GM12878 (cell line): ENCODE measurements around the gene THNSL1. TPM values are rescaled to one million over a fixed set of nuclear protein-coding genes. Genes with fewer than 3 reads are reported as not detected.

Experiments used
- ATAC-seq: fragments of 200-7000 bp; cut with Tn5 transposase; 3 replicates; pipeline ENCODE4 v1.9.1; 2020; ENCODE audit warnings: mild to moderate bottlenecking, moderate library complexity
- BruUV-seq: library from RNA; stranded (reverse); fragments of 400-500 nt; replicated peaks from 2 replicates; lab custom pipeline; 2021; lab: Mats Ljungman, UMichigan
- CTCF ChIA-PET: fragments of 300-600 bp; sonication (Branson Sonifier 250); formaldehyde crosslinking; extraction: SDS; loops from one replicate; lab custom pipeline; 2021; ENCODE audit warnings: inconsistent platforms; lab: Yijun Ruan, JAX
- POLR2A ChIA-PET: fragments of 350-600 bp; formaldehyde crosslinking; extraction: SDS; loops from one replicate; lab custom pipeline; 2021; ENCODE audit warnings: inconsistent platforms; lab: Charles Lee
- RAD21 ChIA-PET: fragments of 300-600 bp; sonication (Branson Sonifier 250); formaldehyde crosslinking; loops from one replicate; lab custom pipeline; 2023; ENCODE audit warnings: antibody characterized with exemption; ENCODE audit not compliant: unreplicated experiment; lab: Charles Lee
- SMC1A ChIA-PET: fragments of 300-600 bp; sonication (Branson Sonifier 250); formaldehyde crosslinking; loops from one replicate; lab custom pipeline; 2023; ENCODE audit not compliant: unreplicated experiment, uncharacterized antibody; lab: Charles Lee
- DNase-seq: peaks from one replicate; pipeline ENCODE4 v3.0.0-alpha.2; 2011; ENCODE audit warnings: low read depth, low spot score
- FAIRE-seq: peaks from 3 replicates; lab custom pipeline; 2011; peaks lifted over from hg19 to GRCh38; lab: Jason Lieb, UNC
- H2AFZ ChIP-seq: 2 replicates; pipeline ENCODE4 v1.6.0; 2011; ENCODE audit warnings: low read depth, low read length, control low read depth; ENCODE audit not compliant: control insufficient read depth
- H3K27ac ChIP-seq: 2 replicates; pipeline ENCODE4 v1.5.1; 2011; ENCODE audit warnings: control low read depth; ENCODE audit not compliant: control insufficient read depth, insufficient read depth
- H3K27me3 ChIP-seq, 2 experiments: replicated peaks in 1 of 2; 2 replicates each; pipeline versions ENCODE4 v1.6.0 to v1.6.1; 2011; ENCODE audit warnings: low read length in 1 of 2; ENCODE audit not compliant: control insufficient read depth in 2 of 2, insufficient read depth in 2 of 2
- H3K36me3 ChIP-seq, 2 experiments: 2 replicates each; pipeline ENCODE4 v1.5.1; 2011; ENCODE audit warnings: low read length in 1 of 2; ENCODE audit not compliant: control insufficient read depth in 2 of 2, insufficient read depth in 2 of 2
- H3K4me1 ChIP-seq: 2 replicates; pipeline ENCODE4 v1.6.1; 2011; ENCODE audit warnings: mild to moderate bottlenecking, low read length, moderate library complexity, mixed read lengths; ENCODE audit not compliant: control insufficient read depth, insufficient read depth
- H3K4me2 ChIP-seq: 2 replicates; pipeline ENCODE4 v1.6.0; 2011; ENCODE audit warnings: control low read depth; ENCODE audit not compliant: control insufficient read depth, insufficient read depth
- H3K4me3 ChIP-seq: fragments of 200-600 bp; sonication (generic); 2 replicates; pipeline ENCODE4 v1.5.1; 2016
- H3K79me2 ChIP-seq: 2 replicates; pipeline ENCODE4 v1.6.0; 2011; ENCODE audit warnings: low read length; ENCODE audit not compliant: control insufficient read depth, insufficient read depth
- H3K9ac ChIP-seq: 2 replicates; pipeline ENCODE4 v1.8.0; 2011; ENCODE audit warnings: low read length, control low read depth, mixed read lengths; ENCODE audit not compliant: control insufficient read depth, insufficient read depth
- H3K9me3 ChIP-seq: replicated peaks from 3 replicates; pipeline ENCODE4 v1.5.1; 2011; ENCODE audit warnings: mild to moderate bottlenecking, low read length; ENCODE audit not compliant: control insufficient read depth, insufficient read depth
- H4K20me1 ChIP-seq: 2 replicates; pipeline ENCODE4 v1.6.0; 2011; ENCODE audit not compliant: control insufficient read depth, insufficient read depth
- IKZF1 ChIP-seq: fragments of 450-650 bp; conservative IDR thresholded peaks from 2 replicates; pipeline ENCODE4 v1.6.1; 2017; ENCODE audit warnings: antibody characterized with exemption, mild to moderate bottlenecking
- NFXL1 ChIP-seq: fragments of 450-650 bp; IDR thresholded peaks from 2 replicates; pipeline ENCODE4 v1.6.1; 2017; ENCODE audit warnings: antibody characterized with exemption, mild to moderate bottlenecking, borderline replicate concordance
- SPI1 ChIP-seq: IDR thresholded peaks from 2 replicates; pipeline ENCODE4 v1.6.1; 2011; ENCODE audit warnings: low read depth, mild to moderate bottlenecking, low read length, moderate library complexity, borderline replicate concordance; ENCODE audit not compliant: insufficient read depth
- WGBS: methylation state at CpG from one replicate; pipeline ENCODE4 v1.1.6; 2016; ENCODE audit warnings: low lambda C conversion rate; ENCODE audit not compliant: insufficient replicate concordance, insufficient coverage; ENCODE audit errors: missing lambda C conversion rate; 5-methylcytosine and 5-hydroxymethylcytosine counted together
- in situ Hi-C: fragments of 300-500 bp; cut with MboI; formaldehyde crosslinking; loops from 9 replicates; pipeline ENCODE4 v1.14.3; 2018; ENCODE audit warnings: mixed read lengths
- intact Hi-C: fragments of 100-400 bp; cut with micrococcal nuclease; formaldehyde crosslinking; loops from one replicate; pipeline ENCODE4 v1.14.2; 2022; ENCODE audit not compliant: unreplicated experiment
- polyA plus RNA-seq, 11 experiments: library from polyadenylated mRNA; depleted of rRNA in 4 of 11; unstranded in 6 of 11; stranded (reverse) in 5 of 11; fragments of >200 nt; fragmentation: Nextera tagmentation in 4 of 11; fragmentation: Illumina TruSeq in 1 of 11; extraction: Ambion mirVana in 4 of 11; extraction: Trizol in 1 of 11; gene quantifications; 1 replicate in 1 of 11; 2 replicates in 10 of 11; pipeline versions ENCODE4 v1.2.1 to v1.2.3, GENCODE V29; 2011 to 2016; ENCODE audit warnings: inconsistent platforms in 2 of 11, missing spikeins in 2 of 11, low read depth in 1 of 11
- total RNA-seq, 4 experiments: library from RNA; depleted of rRNA in 3 of 4; stranded (reverse); fragments of >200 nt in 3 of 4; fragmentation: Illumina TruSeq in 1 of 4; extraction: Trizol in 1 of 4; gene quantifications; 2 replicates each; pipeline versions ENCODE4 v1.2.1 to v1.2.3, GENCODE V29; 2013 to 2021
- TF ChIP-seq, protein P1 (sequence below): fragments of 450-650 bp; IDR thresholded peaks from 2 replicates; pipeline ENCODE4 v1.6.1; 2016; ENCODE audit warnings: mild to moderate bottlenecking

THNSL1 gene
- total and polyA plus RNA-seq, 10 of the 15 experiments (the other 5 are each of a cell fraction or from before 2014, with no cell fraction given): 4.2 to 17.5 (median 6.2) TPM

DNA sequence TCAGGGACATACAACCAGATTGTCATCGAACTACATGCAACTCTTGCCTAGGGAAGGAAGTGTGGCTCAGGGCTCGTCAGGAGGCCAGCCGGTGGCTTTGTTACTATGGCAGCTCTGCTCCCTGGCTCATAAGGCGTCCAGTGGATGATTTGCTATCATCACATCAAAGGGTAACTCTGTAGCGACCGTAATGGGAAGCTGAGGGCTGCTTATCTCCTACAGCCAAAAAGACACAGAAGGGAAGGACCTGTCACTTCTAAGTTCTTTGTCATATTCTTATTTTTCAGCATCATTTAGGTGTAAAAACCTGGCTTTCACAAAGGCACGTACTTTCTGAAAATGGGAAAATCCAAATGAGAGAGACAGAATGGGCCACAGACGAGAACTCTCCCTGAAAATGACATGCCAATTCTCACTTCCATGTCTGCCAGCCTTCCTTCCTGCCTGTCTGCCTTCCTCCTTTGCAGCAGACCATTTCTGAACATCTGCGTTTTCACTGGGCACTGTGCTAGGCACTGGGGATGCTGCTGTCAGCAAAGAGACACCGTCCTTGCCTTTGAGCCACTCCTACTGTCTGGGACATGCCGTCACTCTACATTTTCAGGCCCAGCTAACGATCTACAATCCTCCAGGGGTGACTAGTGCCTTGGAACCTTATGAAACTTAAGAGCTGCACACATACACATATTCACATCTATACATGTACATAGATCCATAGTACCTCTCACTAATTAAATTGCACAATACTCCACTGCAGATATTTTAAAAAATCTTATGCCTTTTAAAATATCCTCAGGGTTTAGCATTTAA, 27.4 kb upstream of the THNSL1 start:
- Histone ChIP-seq H4K20me1 (no peaks in the 10 kb centered on the region), H3K4me3 (no peak overlapping the region), H3K27me3 (no peaks in the 10 kb centered on the region), H2AFZ (no peak overlapping the region), H3K9me3 (no peaks in the 10 kb centered on the region), H3K9ac (no peak overlapping the region), H3K79me2 (no peaks in the 10 kb centered on the region), H3K4me2 (no peak overlapping the region), H3K4me1 (no peaks in the 10 kb centered on the region), H3K36me3 (no peaks in the 10 kb centered on the region), H3K27ac (no peak overlapping the region)
- in situ Hi-C loops: no loop called here
- TF ChIP-seq IKZF1 (0 out of 2 replicates have a peak, but pooled peaks have one; percentile 12), SPI1 (peak; percentile 14; the same call in 1 of the 2 replicates), NFXL1 (no peak)
- TF ChIP-seq, protein P1, sequence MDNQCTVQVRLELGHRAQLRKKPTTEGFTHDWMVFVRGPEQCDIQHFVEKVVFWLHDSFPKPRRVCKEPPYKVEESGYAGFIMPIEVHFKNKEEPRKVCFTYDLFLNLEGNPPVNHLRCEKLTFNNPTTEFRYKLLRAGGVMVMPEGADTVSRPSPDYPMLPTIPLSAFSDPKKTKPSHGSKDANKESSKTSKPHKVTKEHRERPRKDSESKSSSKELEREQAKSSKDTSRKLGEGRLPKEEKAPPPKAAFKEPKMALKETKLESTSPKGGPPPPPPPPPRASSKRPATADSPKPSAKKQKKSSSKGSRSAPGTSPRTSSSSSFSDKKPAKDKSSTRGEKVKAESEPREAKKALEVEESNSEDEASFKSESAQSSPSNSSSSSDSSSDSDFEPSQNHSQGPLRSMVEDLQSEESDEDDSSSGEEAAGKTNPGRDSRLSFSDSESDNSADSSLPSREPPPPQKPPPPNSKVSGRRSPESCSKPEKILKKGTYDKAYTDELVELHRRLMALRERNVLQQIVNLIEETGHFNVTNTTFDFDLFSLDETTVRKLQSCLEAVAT: 0 out of 2 replicates have a peak, but pooled peaks have one; percentile 31
- DNase-seq: no peak
- ChIA-PET POLR2A (interaction anchor here (0.5 to 1.7 kb wide), 5 partner anchors 53 to 778 kb away, joined by 3 to 6 read pairs (median 3); no protein-coding TSS in a partner anchor), SMC1A (interaction anchor here (0.8 to 6.5 kb wide), 22 partner anchors 7 to 372 kb away, joined by 3 to 41 read pairs (median 8); no protein-coding TSS in a partner anchor), CTCF (interaction anchor here (0.5 to 6.5 kb wide), 26 partner anchors 10 to 612 kb away, joined by 3 to 79 read pairs (median 4); no protein-coding TSS in a partner anchor), RAD21 (interaction anchor here (0.5 to 5.2 kb wide), 17 partner anchors 36 to 377 kb away, joined by 3 to 30 read pairs (median 5); partner anchors contain the start of gene ARHGAP21)
- FAIRE-seq: no peak
- BruUV-seq: no TSS peak
- intact Hi-C loops: loop anchor here (5.0 kb wide), 1 partner anchor 87 kb away; no protein-coding TSS in a partner anchor
- peak; percentile 70 for ATAC-seq
- 51% methylated on average over 12 of the region's 12 CpGs for WGBS
